ENCODE data around the gene MMP11. TPM values are rescaled to one million over a fixed set of nuclear protein-coding genes. Genes with fewer than 3 reads are reported as not detected.

The MMP11 gene
- total and polyA plus RNA-seq, 2 of the 4 experiments (the other 2 are of a cell fraction), result 2.2 to 6.0 TPM

- Histone ChIP-seq H2AK9ac (replicated peaks; ENCODE audit: low read depth, low read length, poor library complexity) (no peak overlapping the region), H3K27ac (ENCODE audit: insufficient read depth, low read length) (no peak overlapping the region), H3K23ac (ENCODE audit: low read depth, low read length) (no peak overlapping the region), H3K4me3 (ENCODE audit: insufficient read depth, low read depth, low read length) (no peak overlapping the region), H3K4me1 (ENCODE audit: control insufficient read depth, insufficient read depth, low read length) (no peaks in the 10 kb centered on the region), H3K56ac (ENCODE audit: extremely low read depth, insufficient read depth, low read length) (no peak overlapping the region), H4K20me1 (ENCODE audit: insufficient read depth, low read length) (no peaks in the 10 kb centered on the region), H3K9me1 (ENCODE audit: insufficient read depth, low read length) (no peaks in the 10 kb centered on the region), H2BK15ac (ENCODE audit: low read depth, low read length) (no peak overlapping the region), H3K18ac (ENCODE audit: low read depth, low read length) (no peak overlapping the region), H3K4ac (ENCODE audit: low read depth, low read length) (no peak overlapping the region), H2BK120ac (ENCODE audit: low read depth, low read length) (no peak overlapping the region), H2BK20ac (ENCODE audit: low read depth, low read length) (no peak overlapping the region), H4K91ac (ENCODE audit: insufficient read depth, low read depth, low read length) (no peak overlapping the region), H3K9ac (ENCODE audit: low read depth, low read length) (no peak overlapping the region), H4K8ac (ENCODE audit: low read depth in 2 of 2, low read length in 2 of 2) (no peak overlapping the region), H2BK5ac (ENCODE audit: low read depth, low read length, poor library complexity, severe bottlenecking) (no peak overlapping the region), H3K4me2 (ENCODE audit: low read depth, low read length) (no peak overlapping the region), H3K14ac (replicated peaks; ENCODE audit: low read depth, low read length) (no peak overlapping the region), H3K36me3 (ENCODE audit: control insufficient read depth, insufficient read depth, low read length) (no peaks in the 10 kb centered on the region), H4K5ac (ENCODE audit: low read depth, low read length) (no peak overlapping the region), H3K9me3 (ENCODE audit: control insufficient read depth, insufficient read depth, low read length) (no peaks in the 10 kb centered on the region), H3K27me3 (ENCODE audit: control insufficient read depth, insufficient read depth, low read length) (0 out of 2 replicates have a peak, but pooled peaks cover 1% of the 10 kb centered on the region), H3K79me1 (ENCODE audit: low read depth in 1 of 2, low read length in 2 of 2) (no peaks in the 10 kb centered on the region), H2AFZ (replicated peaks; ENCODE audit: low read length, poor library complexity) (no peak overlapping the region), H2AK5ac (ENCODE audit: low read depth, low read length) (no peak overlapping the region)
- ATAC-seq (ENCODE audit: low read depth), result no peak
- WGBS, 2 experiments (ENCODE audit: extremely low coverage in 2 of 2, insufficient read length in 1 of 2), result 33% methylated on average over 1 of the region's 4 CpGs; no CpG with 5 or more reads in 1 of the 2 experiments
- POLR2A ChIA-PET (ENCODE audit: unreplicated experiment), result no interaction called here
- no peak for TF ChIP-seq MAFK (IDR thresholded peaks at IDR 0.05; ENCODE audit: low read depth, low read length)
- TF ChIP-seq CEBPB (IDR thresholded peaks at IDR 0.05; ENCODE audit: low read depth, low read length), result no peak
- TF ChIP-seq CHD1 (IDR thresholded peaks at IDR 0.05; ENCODE audit: low read depth, low read length), result no peak
- no peak for DNase-seq
- BruUV-seq (replicated peaks), result no TSS peak
- in situ Hi-C loops (cut with MboI; ENCODE audit: low sequenced_read_pairs) (no loop called here), intact Hi-C loops (cut with micrococcal nuclease) (no loop called here), dilution Hi-C loops (cut with HindIII; ENCODE audit: low sequenced_read_pairs, unreplicated experiment) (no loop called here)
- CTCF ChIA-PET, result no interaction called here
These were observed 15.8 kb upstream of the MMP11 start for GRCh38 chr22:23756891-23757290.

Measured in IMR-90 (cell line).